H1 (cell line): ENCODE measurements around the gene CPLX1. TPM values are rescaled to one million over a fixed set of nuclear protein-coding genes. Genes with fewer than 3 reads are reported as not detected.
A peak's percentile ranks its signal among the peaks of the same experiment; 100 is the strongest.

Source experiments
- KDM1A ChIP-seq: fragments of 200-600, 300-600 bp; sonication (generic); IDR thresholded peaks from 2 replicates; pipeline ENCODE4 v1.7.1; 2016; ENCODE audit warnings: mild to moderate bottlenecking, low read length, borderline replicate concordance
- RNF2 ChIP-seq: fragments of 200-900, 300-1000 bp; sonication (generic); IDR thresholded peaks from 2 replicates; pipeline ENCODE4 v1.7.1; 2016; ENCODE audit warnings: borderline replicate concordance, low read depth, mild to moderate bottlenecking, antibody characterized with exemption, low read length; ENCODE audit not compliant: poor library complexity, severe bottlenecking; ENCODE audit errors: missing control alignments
- SAP30 ChIP-seq: fragments of 300-600 bp; sonication (generic); IDR thresholded peaks from 2 replicates; pipeline ENCODE4 v1.7.1; 2012; ENCODE audit warnings: low read length, moderate library complexity, mild to moderate bottlenecking, inconsistent platforms; ENCODE audit not compliant: insufficient read depth, insufficient replicate concordance
- SP4 ChIP-seq: IDR thresholded peaks from 2 replicates; pipeline ENCODE4 v1.6.1; 2012; ENCODE audit warnings: low read length, inconsistent platforms
- ZNF274 ChIP-seq: IDR thresholded peaks from 2 replicates; pipeline ENCODE4 v1.7.0; 2012; ENCODE audit warnings: low read length, borderline replicate concordance; ENCODE audit errors: extremely low read depth
- polyA plus RNA-seq, 7 experiments: library from polyadenylated mRNA; depleted of rRNA in 3 of 7; stranded (reverse) in 5 of 7; unstranded in 2 of 7; fragments of >200 nt in 5 of 7; fragments of 200-250 nt in 2 of 7; gene quantifications; 1 replicate in 5 of 7; 2 replicates in 1 of 7; 4 replicates in 1 of 7; pipeline versions ENCODE4 v1.2.1 to v1.2.3, GENCODE V29; 2011 to 2013; ENCODE audit warnings: missing spikeins in 2 of 7, mixed read lengths in 2 of 7
- total RNA-seq: library from RNA; stranded (reverse); fragmentation: NEBNext Ultra II Directional; extraction: Animal tissue kit (Norgen Biotek cat#: 25700); gene quantifications from 2 replicates; pipeline ENCODE4 v1.2.1, GENCODE V29; 2021
- TF ChIP-seq, protein P1 (sequence below): IDR thresholded peaks from 2 replicates; pipeline ENCODE4 v1.6.1; 2012; ENCODE audit warnings: low read length, inconsistent platforms
- TF ChIP-seq, protein P2 (sequence below): IDR thresholded peaks from 2 replicates; pipeline ENCODE4 v1.6.1; 2012; ENCODE audit warnings: inconsistent platforms

The CPLX1 gene
- total and polyA plus RNA-seq, 2 of the 8 experiments (the other 6 are each of a cell fraction or from before 2014, with no cell fraction given), result 0.32 to 0.56 TPM

- TF ChIP-seq, protein P1, sequence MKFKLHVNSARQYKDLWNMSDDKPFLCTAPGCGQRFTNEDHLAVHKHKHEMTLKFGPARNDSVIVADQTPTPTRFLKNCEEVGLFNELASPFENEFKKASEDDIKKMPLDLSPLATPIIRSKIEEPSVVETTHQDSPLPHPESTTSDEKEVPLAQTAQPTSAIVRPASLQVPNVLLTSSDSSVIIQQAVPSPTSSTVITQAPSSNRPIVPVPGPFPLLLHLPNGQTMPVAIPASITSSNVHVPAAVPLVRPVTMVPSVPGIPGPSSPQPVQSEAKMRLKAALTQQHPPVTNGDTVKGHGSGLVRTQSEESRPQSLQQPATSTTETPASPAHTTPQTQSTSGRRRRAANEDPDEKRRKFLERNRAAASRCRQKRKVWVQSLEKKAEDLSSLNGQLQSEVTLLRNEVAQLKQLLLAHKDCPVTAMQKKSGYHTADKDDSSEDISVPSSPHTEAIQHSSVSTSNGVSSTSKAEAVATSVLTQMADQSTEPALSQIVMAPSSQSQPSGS, result no peak
- TF ChIP-seq, protein P2, sequence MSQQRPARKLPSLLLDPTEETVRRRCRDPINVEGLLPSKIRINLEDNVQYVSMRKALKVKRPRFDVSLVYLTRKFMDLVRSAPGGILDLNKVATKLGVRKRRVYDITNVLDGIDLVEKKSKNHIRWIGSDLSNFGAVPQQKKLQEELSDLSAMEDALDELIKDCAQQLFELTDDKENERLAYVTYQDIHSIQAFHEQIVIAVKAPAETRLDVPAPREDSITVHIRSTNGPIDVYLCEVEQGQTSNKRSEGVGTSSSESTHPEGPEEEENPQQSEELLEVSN, result peak; percentile 66
- no peak for TF ChIP-seq RNF2
- no peak for TF ChIP-seq SAP30
- no peak for TF ChIP-seq ZNF274
- no peak for TF ChIP-seq KDM1A
- no peak for TF ChIP-seq SP4
- TF ChIP-seq, all 59 proteins: peak for 6
These were observed 30.8 kb downstream of the CPLX1 start (continued) for GRCh38 chr4:794900-795725.
